H1 (cell line): ENCODE data around the gene STK33. TPM values are rescaled to one million over a fixed set of nuclear protein-coding genes. Genes with fewer than 3 reads are reported as not detected.

Source experiments
- CTCF ChIA-PET: fragments of 300-600 bp; sonication (Branson Sonifier 250); formaldehyde crosslinking; loops from one replicate; lab custom pipeline; 2021; ENCODE audit not compliant: partially characterized antibody; lab: Charles Lee
- POLR2A ChIA-PET: fragments of 300-600 bp; sonication (Branson Sonifier 250); formaldehyde crosslinking; loops from one replicate; lab custom pipeline; 2021; ENCODE audit warnings: inconsistent platforms; ENCODE audit not compliant: partially characterized antibody; lab: Charles Lee
- DNase-seq, 2 experiments: peaks; one replicate each; pipeline versions ENCODE4 v3.0.0 to v3.0.0-alpha.2; 2010 to 2022; ENCODE audit warnings: low spot score in 2 of 2, low read depth in 1 of 2, mixed read lengths in 1 of 2
- FAIRE-seq: peaks from 2 replicates; lab custom pipeline; 2011; peaks lifted over from hg19 to GRCh38; lab: Jason Lieb, UNC
- H2AFZ ChIP-seq: 2 replicates; pipeline ENCODE4 v1.8.1; 2012; ENCODE audit warnings: low read length, inconsistent platforms
- H2AK5ac ChIP-seq: 2 replicates; pipeline ENCODE4 v1.6.1; 2013; ENCODE audit warnings: low read depth, low read length
- H2BK120ac ChIP-seq: replicated peaks from 2 replicates; pipeline ENCODE3; 2013; ENCODE audit warnings: low read depth, low read length, inconsistent platforms
- H2BK12ac ChIP-seq: 2 replicates; pipeline ENCODE4 v1.6.1; 2013; ENCODE audit warnings: low read depth, low read length
- H2BK15ac ChIP-seq: 2 replicates; pipeline ENCODE4 v1.6.1; 2013; ENCODE audit warnings: low read length
- H2BK20ac ChIP-seq: 2 replicates; pipeline ENCODE4 v1.6.1; 2013; ENCODE audit warnings: low read length
- H2BK5ac ChIP-seq: 2 replicates; pipeline ENCODE4 v1.6.1; 2013; ENCODE audit warnings: low read depth, low read length
- H3K14ac ChIP-seq: 2 replicates; pipeline ENCODE4 v1.6.1; 2013; ENCODE audit warnings: inconsistent platforms; ENCODE audit not compliant: insufficient read length
- H3K18ac ChIP-seq: 2 replicates; pipeline ENCODE4 v1.6.1; 2013; ENCODE audit warnings: low read length; ENCODE audit errors: extremely low read depth
- H3K23ac ChIP-seq: 2 replicates; pipeline ENCODE4 v1.6.1; 2013; ENCODE audit warnings: inconsistent platforms; ENCODE audit not compliant: insufficient read length
- H3K23me2 ChIP-seq: 2 replicates; pipeline ENCODE4 v1.6.1; 2013; ENCODE audit warnings: low read depth, low read length
- H3K27ac ChIP-seq: 2 replicates; pipeline ENCODE4 v1.6.1; 2011; ENCODE audit warnings: low read depth, low read length, inconsistent platforms
- H3K27me3 ChIP-seq, 4 experiments: replicated peaks in 1 of 4; 1 replicate in 1 of 4; 2 replicates in 3 of 4; pipeline versions ENCODE4 v1.6.1 to v1.8.1; 2011 to 2013; ENCODE audit warnings: low read length in 3 of 4, mild to moderate bottlenecking in 3 of 4, inconsistent platforms in 2 of 4, mixed read lengths in 2 of 4, moderate library complexity in 1 of 4; ENCODE audit not compliant: control insufficient read depth in 3 of 4, insufficient read depth in 3 of 4; ENCODE audit errors: extremely low read depth in 1 of 4
- H3K36me3 ChIP-seq, 4 experiments: 2 replicates each; pipeline versions ENCODE4 v1.6.1 to v1.8.1; 2011 to 2013; ENCODE audit warnings: mild to moderate bottlenecking in 4 of 4, low read length in 3 of 4, moderate library complexity in 2 of 4, control low read depth in 1 of 4, inconsistent platforms in 1 of 4; ENCODE audit not compliant: insufficient read depth in 4 of 4, control insufficient read depth in 2 of 4
- H3K4ac ChIP-seq: replicated peaks from 2 replicates; pipeline ENCODE3; 2013; ENCODE audit warnings: low read length, low read depth, mixed read lengths, inconsistent platforms; ENCODE audit not compliant: insufficient read length
- H3K4me1 ChIP-seq, 4 experiments: replicated peaks in 1 of 4; 1 replicate in 1 of 4; 2 replicates in 3 of 4; pipeline versions ENCODE4 v1.6.1 to v1.8.1; 2011 to 2013; ENCODE audit warnings: low read length in 3 of 4, inconsistent platforms in 2 of 4, mixed read lengths in 1 of 4; ENCODE audit not compliant: insufficient read depth in 4 of 4, control insufficient read depth in 3 of 4
- H3K4me2 ChIP-seq, 2 experiments: 2 replicates each; pipeline versions ENCODE4 v1.6.1 to v1.8.1; 2011 to 2013; ENCODE audit warnings: low read depth in 2 of 2, low read length in 2 of 2, control low read depth in 1 of 2, inconsistent platforms in 1 of 2, mild to moderate bottlenecking in 1 of 2; ENCODE audit not compliant: insufficient read depth in 1 of 2
- H3K4me3 ChIP-seq, 4 experiments: fragments of 200-600, 300-600 bp in 1 of 4; sonication (generic), shearing (Covaris generic), sonication (Bioruptor Twin) in 1 of 4; 2 replicates each; pipeline versions ENCODE4 v1.5.1 to v1.8.1; 2011 to 2016; ENCODE audit warnings: low read length in 4 of 4, low read depth in 3 of 4, control low read depth in 2 of 4, inconsistent platforms in 2 of 4, mild to moderate bottlenecking in 2 of 4, mixed read lengths in 1 of 4, moderate library complexity in 1 of 4; ENCODE audit not compliant: insufficient read depth in 2 of 4; ENCODE audit errors: extremely low read depth in 1 of 4
- H3K56ac ChIP-seq: replicated peaks from 2 replicates; pipeline ENCODE3; 2013; ENCODE audit warnings: low read depth, mild to moderate bottlenecking, mixed read lengths, low read length, inconsistent platforms; ENCODE audit not compliant: insufficient read length
- H3K79me1 ChIP-seq: 2 replicates; pipeline ENCODE4 v1.6.1; 2013; ENCODE audit warnings: low read depth, low read length, control low read depth
- H3K79me2 ChIP-seq, 2 experiments: 2 replicates each; pipeline versions ENCODE4 v1.6.1 to v1.8.1; 2012 to 2013; ENCODE audit warnings: low read length in 2 of 2, mild to moderate bottlenecking in 2 of 2, inconsistent platforms in 1 of 2; ENCODE audit not compliant: insufficient read depth in 2 of 2, control insufficient read depth in 1 of 2
- H3K9ac ChIP-seq, 4 experiments: replicated peaks in 1 of 4; 1 replicate in 1 of 4; 2 replicates in 3 of 4; pipeline versions ENCODE4 v1.6.1 to v1.8.1; 2011 to 2013; ENCODE audit warnings: low read depth in 3 of 4, low read length in 3 of 4, control low read depth in 2 of 4, mild to moderate bottlenecking in 2 of 4, moderate library complexity in 2 of 4, inconsistent platforms in 1 of 4; ENCODE audit errors: extremely low read depth in 1 of 4
- H3K9me3 ChIP-seq, 2 experiments: 2 replicates each; pipeline versions ENCODE4 v1.6.1 to v1.8.1; 2012 to 2013; ENCODE audit warnings: mild to moderate bottlenecking in 2 of 2, moderate library complexity in 2 of 2, control low read depth in 1 of 2, inconsistent platforms in 1 of 2, low read depth in 1 of 2, low read length in 1 of 2, mixed read lengths in 1 of 2; ENCODE audit not compliant: insufficient read depth in 2 of 2
- H4K20me1 ChIP-seq, 2 experiments: replicated peaks in 1 of 2; 2 replicates each; pipeline versions ENCODE3 to v1.8.1; 2011 to 2013; ENCODE audit warnings: inconsistent platforms in 2 of 2, low read length in 2 of 2, mild to moderate bottlenecking in 1 of 2; ENCODE audit not compliant: insufficient read depth in 2 of 2, control insufficient read depth in 1 of 2
- H4K5ac ChIP-seq: 2 replicates; pipeline ENCODE4 v1.6.1; 2013; ENCODE audit warnings: low read length, low read depth, mixed read lengths, inconsistent platforms; ENCODE audit not compliant: insufficient read length
- H4K8ac ChIP-seq: 2 replicates; pipeline ENCODE4 v1.8.0; 2013; ENCODE audit warnings: mild to moderate bottlenecking, moderate library complexity, low read length, inconsistent platforms; ENCODE audit not compliant: insufficient read depth; ENCODE audit errors: extremely low read depth
- H4K91ac ChIP-seq: replicated peaks from 2 replicates; pipeline ENCODE3; 2013; ENCODE audit warnings: low read length, mixed read lengths, inconsistent platforms; ENCODE audit not compliant: insufficient read length
- CHD2 ChIP-seq: IDR thresholded peaks from 2 replicates; pipeline ENCODE4 v1.6.1; 2012; ENCODE audit warnings: low read length, improper control_type of control experiment
- GABPA ChIP-seq: IDR thresholded peaks from 2 replicates; pipeline ENCODE4 v1.6.1; 2011; ENCODE audit warnings: mild to moderate bottlenecking, low read length, moderate library complexity, borderline replicate concordance; ENCODE audit not compliant: insufficient read depth
- HDAC2 ChIP-seq, 2 experiments: fragments of 300-600 bp in 1 of 2; sonication (generic) in 1 of 2; IDR thresholded peaks; 2 replicates each; pipeline ENCODE4 v1.6.1; 2011 to 2012; ENCODE audit warnings: low read depth in 2 of 2, low read length in 2 of 2, mild to moderate bottlenecking in 2 of 2, moderate library complexity in 2 of 2, borderline replicate concordance in 1 of 2, inconsistent platforms in 1 of 2
- HDAC6 ChIP-seq: IDR thresholded peaks from one replicate; pipeline ENCODE4 v1.7.1; 2012; ENCODE audit warnings: low read depth, mild to moderate bottlenecking, inconsistent platforms, low read length, moderate library complexity
- MAFK ChIP-seq: IDR thresholded peaks from 2 replicates; pipeline ENCODE4 v1.6.1; 2012; ENCODE audit warnings: low read depth, mild to moderate bottlenecking, improper control_type of control experiment, low read length
- NANOG ChIP-seq: IDR thresholded peaks from 2 replicates; pipeline ENCODE4 v1.6.1; 2011; ENCODE audit warnings: low read length, low read depth, mild to moderate bottlenecking, inconsistent platforms; ENCODE audit not compliant: insufficient read depth, poor library complexity, severe bottlenecking
- POLR2A ChIP-seq, 2 experiments: IDR thresholded peaks; 1 replicate in 1 of 2; 2 replicates in 1 of 2; pipeline ENCODE4 v1.6.1; 2011; ENCODE audit warnings: low read depth in 2 of 2, low read length in 2 of 2, mild to moderate bottlenecking in 2 of 2; ENCODE audit errors: control extremely low read depth in 1 of 2
- RNF2 ChIP-seq: fragments of 200-900, 300-1000 bp; sonication (generic); IDR thresholded peaks from 2 replicates; pipeline ENCODE4 v1.7.1; 2016; ENCODE audit warnings: borderline replicate concordance, low read depth, mild to moderate bottlenecking, antibody characterized with exemption, low read length; ENCODE audit not compliant: poor library complexity, severe bottlenecking; ENCODE audit errors: missing control alignments
- TAF1 ChIP-seq: IDR thresholded peaks from 2 replicates; pipeline ENCODE4 v1.6.1; 2011; ENCODE audit warnings: mild to moderate bottlenecking, low read depth, low read length
- TBP ChIP-seq: IDR thresholded peaks from 2 replicates; pipeline ENCODE4 v1.6.1; 2011; ENCODE audit warnings: low read depth, low read length, improper control_type of control experiment
- WGBS, 2 experiments: shearing (Covaris generic) in 1 of 2; methylation state at CpG; one replicate each; pipeline versions ENCODE4 v1.1.6 to v1.1.7; 2013 to 2015; ENCODE audit warnings: low lambda C conversion rate in 2 of 2, mixed read lengths in 2 of 2, inconsistent platforms in 1 of 2, low coverage in 1 of 2, missing lambda C conversion rate in 1 of 2; ENCODE audit not compliant: insufficient replicate concordance in 2 of 2, insufficient coverage in 1 of 2, insufficient read length in 1 of 2; ENCODE audit errors: extremely low coverage in 1 of 2, missing lambda C conversion rate in 1 of 2; 5-methylcytosine and 5-hydroxymethylcytosine counted together
- polyA plus RNA-seq, 7 experiments: library from polyadenylated mRNA; depleted of rRNA in 3 of 7; stranded (reverse) in 5 of 7; unstranded in 2 of 7; fragments of >200 nt in 5 of 7; fragments of 200-250 nt in 2 of 7; gene quantifications; 1 replicate in 5 of 7; 2 replicates in 1 of 7; 4 replicates in 1 of 7; pipeline versions ENCODE4 v1.2.1 to v1.2.3, GENCODE V29; 2011 to 2013; ENCODE audit warnings: missing spikeins in 2 of 7, mixed read lengths in 2 of 7
- total RNA-seq: library from RNA; stranded (reverse); fragmentation: NEBNext Ultra II Directional; extraction: Animal tissue kit (Norgen Biotek cat#: 25700); gene quantifications from 2 replicates; pipeline ENCODE4 v1.2.1, GENCODE V29; 2021
- TF ChIP-seq, protein P1 (sequence below), 3 experiments: IDR thresholded peaks; 1 replicate in 2 of 3; 2 replicates in 1 of 3; pipeline versions ENCODE4 v1.5.1 to v1.6.1; 2011; ENCODE audit warnings: low read length in 3 of 3, mild to moderate bottlenecking in 3 of 3, inconsistent platforms in 2 of 3, low read depth in 1 of 3, moderate library complexity in 1 of 3; ENCODE audit not compliant: insufficient read depth in 1 of 3; ENCODE audit errors: control extremely low read depth in 1 of 3

Gene STK33
- total and polyA plus RNA-seq, 2 of the 8 experiments (the other 6 are each of a cell fraction or from before 2014, with no cell fraction given) = 8.8 to 25.1 TPM

DNA sequence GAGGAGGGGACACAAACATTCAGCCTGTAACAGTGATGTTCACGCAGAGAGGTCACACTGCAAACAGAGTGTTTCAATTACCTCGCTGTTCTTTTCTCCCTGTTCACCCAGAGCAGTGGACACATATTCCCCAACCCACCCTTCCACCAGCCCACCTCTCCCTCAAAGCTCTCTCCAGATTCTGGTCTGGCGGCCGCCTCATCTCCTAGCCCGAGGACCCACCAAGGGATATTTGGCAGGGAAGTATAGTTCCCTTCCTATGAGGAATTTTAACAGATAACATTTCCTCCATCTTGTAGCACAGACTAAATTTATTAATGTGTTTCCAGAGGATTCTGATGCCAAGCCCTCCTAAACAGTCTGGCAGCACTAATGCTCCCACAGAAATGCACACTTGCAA is 219.3 kb downstream of the STK33 start:
- Histone ChIP-seq H4K5ac (no peak overlapping the region), H4K20me1 (no peaks in the 10 kb centered on the region), H3K4me1 (peaks cover 0 to 2% (median 0%) of the 10 kb centered on the region in 4 experiments; a peak in 1 of 7 replicates), H3K23ac (no peak overlapping the region), H2BK20ac (no peak overlapping the region), H2AFZ (no peak overlapping the region), H3K9me3 (no peaks in the 10 kb centered on the region), H2BK5ac (no peak overlapping the region), H3K4me3 (no peak overlapping the region), H3K27ac (no peak overlapping the region), H3K23me2 (no peaks in the 10 kb centered on the region), H3K4me2 (no peak overlapping the region), H3K56ac (no peak overlapping the region), H2AK5ac (no peak overlapping the region), H3K4ac (no peak overlapping the region), H2BK15ac (no peak overlapping the region), H3K36me3 (no peaks in the 10 kb centered on the region), H4K8ac (no peak overlapping the region), H2BK12ac (no peak overlapping the region), H3K27me3 (no peaks in the 10 kb centered on the region), H3K18ac (no peak overlapping the region), H3K14ac (no peak overlapping the region), H2BK120ac (no peak overlapping the region), H3K79me1 (no peaks in the 10 kb centered on the region), H4K91ac (no peak overlapping the region), H3K9ac (no peak overlapping the region), H3K79me2 (no peaks in the 10 kb centered on the region)
- CTCF ChIA-PET = interaction anchor here (0.5 to 2.1 kb wide), 6 partner anchors 9 to 235 kb away, joined by 3 to 10 read pairs (median 4); no protein-coding TSS in a partner anchor
- no peak for DNase-seq
- POLR2A ChIA-PET = interaction anchor here (1.3 kb wide), 1 partner anchor 309 kb away, joined by 3 read pairs; no protein-coding TSS in a partner anchor
- WGBS, 2 experiments = 89% methylated on average over 5 of the region's 5 CpGs; no CpG with 5 or more reads in 1 of the 2 experiments
- no peak for FAIRE-seq
- TF ChIP-seq TBP = no peak
- TF ChIP-seq POLR2A (IDR thresholded peaks at IDR 0.05; ENCODE audit: control extremely low read depth in 1 of 2, low read depth in 2 of 2, low read length in 2 of 2) = no peak
- TF ChIP-seq NANOG = no peak
- no peak for TF ChIP-seq RNF2
- no peak for TF ChIP-seq HDAC6
- TF ChIP-seq, protein P1, sequence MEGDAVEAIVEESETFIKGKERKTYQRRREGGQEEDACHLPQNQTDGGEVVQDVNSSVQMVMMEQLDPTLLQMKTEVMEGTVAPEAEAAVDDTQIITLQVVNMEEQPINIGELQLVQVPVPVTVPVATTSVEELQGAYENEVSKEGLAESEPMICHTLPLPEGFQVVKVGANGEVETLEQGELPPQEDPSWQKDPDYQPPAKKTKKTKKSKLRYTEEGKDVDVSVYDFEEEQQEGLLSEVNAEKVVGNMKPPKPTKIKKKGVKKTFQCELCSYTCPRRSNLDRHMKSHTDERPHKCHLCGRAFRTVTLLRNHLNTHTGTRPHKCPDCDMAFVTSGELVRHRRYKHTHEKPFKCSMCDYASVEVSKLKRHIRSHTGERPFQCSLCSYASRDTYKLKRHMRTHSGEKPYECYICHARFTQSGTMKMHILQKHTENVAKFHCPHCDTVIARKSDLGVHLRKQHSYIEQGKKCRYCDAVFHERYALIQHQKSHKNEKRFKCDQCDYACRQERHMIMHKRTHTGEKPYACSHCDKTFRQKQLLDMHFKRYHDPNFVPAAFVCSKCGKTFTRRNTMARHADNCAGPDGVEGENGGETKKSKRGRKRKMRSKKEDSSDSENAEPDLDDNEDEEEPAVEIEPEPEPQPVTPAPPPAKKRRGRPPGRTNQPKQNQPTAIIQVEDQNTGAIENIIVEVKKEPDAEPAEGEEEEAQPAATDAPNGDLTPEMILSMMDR (IDR thresholded peaks at IDR 0.05; ENCODE audit: control extremely low read depth in 1 of 3, insufficient read depth in 1 of 3, low read depth in 1 of 3, low read length in 3 of 3) = no peak
- no peak for TF ChIP-seq MAFK
- no peak for TF ChIP-seq CHD2
- TF ChIP-seq GABPA = no peak
- no peak for TF ChIP-seq HDAC2 (IDR thresholded peaks at IDR 0.05; ENCODE audit: borderline replicate concordance in 1 of 2, low read depth in 2 of 2, low read length in 2 of 2)
- TF ChIP-seq TAF1 = no peak
